Endothelial cell of umbilical vein (primary cell): ENCODE measurements around the gene MARK3. TPM values are rescaled to one million over a fixed set of nuclear protein-coding genes. Genes with fewer than 3 reads are reported as not detected.

Experiments
- BruUV-seq: library from RNA; stranded (reverse); fragments of 400-500 nt; replicated peaks from 2 replicates; lab custom pipeline; 2021; lab: Mats Ljungman, UMichigan
- CTCF ChIA-PET: fragments of 300-600, 350-600 bp; sonication (Branson Sonifier 250); formaldehyde crosslinking; loops from one replicate; lab custom pipeline; 2021; ENCODE audit warnings: antibody characterized with exemption, inconsistent platforms; lab: Charles Lee
- POLR2A ChIA-PET: fragments of 300-600, 350-600 bp; sonication (Branson Sonifier 250); formaldehyde crosslinking; loops from one replicate; lab custom pipeline; 2021; ENCODE audit warnings: antibody characterized with exemption, inconsistent platforms; lab: Charles Lee
- DNase-seq: peaks from one replicate; pipeline ENCODE4 v3.0.0-alpha.2; 2011; ENCODE audit warnings: low read depth, low spot score
- FAIRE-seq: peaks from 2 replicates; lab custom pipeline; 2011; peaks lifted over from hg19 to GRCh38; lab: Jason Lieb, UNC
- H2AFZ ChIP-seq: 2 replicates; pipeline ENCODE4 v1.6.0; 2012; ENCODE audit warnings: low read depth, low read length, control low read depth, inconsistent platforms
- H3K27ac ChIP-seq: 2 replicates; pipeline ENCODE4 v1.5.1; 2011; ENCODE audit warnings: low read depth, mild to moderate bottlenecking, control low read depth, low read length, moderate library complexity; ENCODE audit not compliant: insufficient read depth
- H3K27me3 ChIP-seq, 2 experiments: 2 replicates each; pipeline versions ENCODE4 v1.6.0 to v1.6.1; 2011; ENCODE audit warnings: low read length in 2 of 2, mixed read lengths in 1 of 2; ENCODE audit not compliant: control insufficient read depth in 2 of 2, insufficient read depth in 2 of 2
- H3K36me3 ChIP-seq, 2 experiments: 2 replicates in 1 of 2; 3 replicates in 1 of 2; pipeline ENCODE4 v1.5.1; 2011; ENCODE audit warnings: low read length in 2 of 2, mild to moderate bottlenecking in 1 of 2, moderate library complexity in 1 of 2; ENCODE audit not compliant: control insufficient read depth in 2 of 2, insufficient read depth in 2 of 2; ENCODE audit errors: extremely low read depth in 1 of 2
- H3K4me1 ChIP-seq: 3 replicates; pipeline ENCODE4 v1.5.1; 2011; ENCODE audit warnings: mild to moderate bottlenecking, low read length; ENCODE audit not compliant: control insufficient read depth, insufficient read depth; ENCODE audit errors: extremely low read depth
- H3K4me2 ChIP-seq: 2 replicates; pipeline ENCODE4 v1.6.1; 2011; ENCODE audit warnings: low read length, control low read depth, mixed read lengths; ENCODE audit not compliant: insufficient read depth
- H3K4me3 ChIP-seq, 3 experiments: fragments of 200-600 bp in 1 of 3; sonication (generic), shearing (Covaris generic) in 1 of 3; replicated peaks in 1 of 3; 2 replicates each; pipeline ENCODE4 v1.5.1; 2011 to 2016; ENCODE audit warnings: control low read depth in 3 of 3, low read length in 3 of 3, mild to moderate bottlenecking in 2 of 3, inconsistent platforms in 1 of 3, low read depth in 1 of 3, moderate library complexity in 1 of 3; ENCODE audit not compliant: insufficient read depth in 1 of 3
- H3K79me2 ChIP-seq: 2 replicates; pipeline ENCODE4 v1.6.0; 2012; ENCODE audit warnings: low read length, inconsistent platforms; ENCODE audit not compliant: control insufficient read depth, insufficient read depth
- H3K9ac ChIP-seq: replicated peaks from 2 replicates; pipeline ENCODE3; 2011; ENCODE audit warnings: low read length, control low read depth; ENCODE audit not compliant: insufficient read depth; ENCODE audit errors: extremely low read depth
- H3K9me1 ChIP-seq: replicated peaks from 3 replicates; pipeline ENCODE4 v1.6.0; 2011; ENCODE audit warnings: mild to moderate bottlenecking, low read length; ENCODE audit not compliant: control insufficient read depth, insufficient read depth; ENCODE audit errors: extremely low read depth
- H3K9me3 ChIP-seq: replicated peaks from 2 replicates; pipeline ENCODE4 v1.5.1; 2012; ENCODE audit warnings: low read length, inconsistent platforms; ENCODE audit not compliant: control insufficient read depth, insufficient read depth
- H4K20me1 ChIP-seq: replicated peaks from 2 replicates; pipeline ENCODE3; 2011; ENCODE audit warnings: mild to moderate bottlenecking, low read length; ENCODE audit not compliant: control insufficient read depth, insufficient read depth; ENCODE audit errors: extremely low read depth
- EZH2 ChIP-seq: IDR thresholded peaks from 2 replicates; pipeline ENCODE4 v1.6.1; 2012; ENCODE audit warnings: borderline replicate concordance, low read depth, mild to moderate bottlenecking, moderate library complexity, low read length, inconsistent platforms; ENCODE audit not compliant: severe bottlenecking
- FOS ChIP-seq: IDR thresholded peaks from 2 replicates; pipeline ENCODE4 v1.6.1; 2011; ENCODE audit warnings: mild to moderate bottlenecking, low read length, moderate library complexity, borderline replicate concordance; ENCODE audit not compliant: insufficient read depth
- GATA2 ChIP-seq: IDR thresholded peaks from 2 replicates; pipeline ENCODE4 v1.7.0; 2011; ENCODE audit warnings: low read depth, mild to moderate bottlenecking, moderate library complexity, mixed read lengths, low read length; ENCODE audit not compliant: insufficient read length, insufficient read depth
- JUN ChIP-seq: IDR thresholded peaks from 2 replicates; pipeline ENCODE4 v1.6.1; 2011; ENCODE audit warnings: borderline replicate concordance, low read depth; ENCODE audit not compliant: insufficient read length, insufficient read depth
- MYC ChIP-seq: IDR thresholded peaks from one replicate; pipeline ENCODE4 v1.6.1; 2011; ENCODE audit warnings: mild to moderate bottlenecking, low read depth, low read length
- POLR2A ChIP-seq: IDR thresholded peaks from 2 replicates; pipeline ENCODE4 v1.6.1; 2012; ENCODE audit warnings: low read depth, mild to moderate bottlenecking, control low read depth, low read length
- POLR2AphosphoS5 ChIP-seq: IDR thresholded peaks from 2 replicates; pipeline ENCODE4 v1.6.1; 2012; ENCODE audit warnings: low read depth, mild to moderate bottlenecking, control low read depth, low read length, moderate library complexity; ENCODE audit not compliant: insufficient read depth
- dilution Hi-C: fragments of 300-500 bp; cut with MboI; formaldehyde crosslinking; loops from one replicate; pipeline ENCODE4 v1.15.0; 2019; ENCODE audit warnings: low sequenced_read_pairs; ENCODE audit not compliant: extremely low pct_ligation_motif_present
- intact Hi-C: fragments of 100-400 bp; cut with micrococcal nuclease; formaldehyde crosslinking; loops from one replicate; pipeline ENCODE4 v1.10.0; 2022
- polyA plus RNA-seq, 4 experiments: library from polyadenylated mRNA; depleted of rRNA in 3 of 4; stranded (reverse) in 3 of 4; unstranded in 1 of 4; fragments of >200 nt; gene quantifications; 2 replicates each; pipeline versions ENCODE4 v1.2.1 to v1.2.3, GENCODE V29; 2011 to 2012; ENCODE audit warnings: missing spikeins in 1 of 4
- total RNA-seq: library from RNA; stranded (reverse); gene quantifications from 2 replicates; pipeline ENCODE4 v1.2.3, GENCODE V29; 2021
- TF ChIP-seq, protein P1 (sequence below), 2 donors: IDR thresholded peaks; 1 replicate in 1 of 2; 2 replicates in 1 of 2; pipeline ENCODE4 v1.5.1; 2011; ENCODE audit warnings: low read length in 2 of 2, mild to moderate bottlenecking in 2 of 2, moderate library complexity in 2 of 2, control low read depth in 1 of 2, inconsistent platforms in 1 of 2, low read depth in 1 of 2; ENCODE audit not compliant: insufficient read depth in 1 of 2; ENCODE audit errors: extremely low read depth in 1 of 2
- TF ChIP-seq, protein P2 (sequence below): IDR thresholded peaks from 2 replicates; pipeline ENCODE4 v1.6.1; 2011; ENCODE audit not compliant: insufficient read depth, insufficient read length

The MARK3 gene
- total and polyA plus RNA-seq, 2 donors (not counting 3 experiments of a cell fraction or from before 2014, with no cell fraction given), result 46.6 to 96.1 TPM

DNA sequence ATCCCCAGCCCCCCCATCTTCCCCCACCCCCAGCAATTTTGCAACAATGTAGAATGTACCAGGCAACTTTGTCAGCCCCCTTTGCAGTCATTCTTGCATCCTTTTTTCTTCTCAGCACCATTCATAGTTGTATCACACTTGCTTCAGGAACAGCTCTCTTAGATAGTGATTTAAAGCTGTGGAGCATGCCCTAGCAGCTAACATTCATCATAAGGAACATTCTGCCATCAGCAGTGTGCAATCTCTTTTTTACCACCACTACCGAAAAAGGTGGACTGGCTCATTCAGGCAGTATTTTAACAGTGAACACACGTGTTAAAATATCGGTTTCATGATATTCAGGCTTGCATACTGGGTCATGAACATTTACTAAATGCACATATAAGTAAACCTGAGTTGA lies 45.1 kb downstream of the MARK3 start:
- Histone ChIP-seq H3K4me3 (no peak overlapping the region), H3K4me2 (no peak overlapping the region), H3K79me2 (peaks cover 66% of the 10 kb centered on the region), H3K27me3 (no peaks in the 10 kb centered on the region), H3K36me3 (peaks cover 3 to 6% of the 10 kb centered on the region in 2 experiments), H2AFZ (no peak overlapping the region), H3K9me3 (no peaks in the 10 kb centered on the region), H3K9ac (no peak overlapping the region), H3K27ac (no peak overlapping the region), H4K20me1 (peaks cover 2% of the 10 kb centered on the region), H3K9me1 (peaks cover 2% of the 10 kb centered on the region), H3K4me1 (no peaks in the 10 kb centered on the region)
- no TSS peak for BruUV-seq
- DNase-seq, result no peak
- TF ChIP-seq, protein P1, sequence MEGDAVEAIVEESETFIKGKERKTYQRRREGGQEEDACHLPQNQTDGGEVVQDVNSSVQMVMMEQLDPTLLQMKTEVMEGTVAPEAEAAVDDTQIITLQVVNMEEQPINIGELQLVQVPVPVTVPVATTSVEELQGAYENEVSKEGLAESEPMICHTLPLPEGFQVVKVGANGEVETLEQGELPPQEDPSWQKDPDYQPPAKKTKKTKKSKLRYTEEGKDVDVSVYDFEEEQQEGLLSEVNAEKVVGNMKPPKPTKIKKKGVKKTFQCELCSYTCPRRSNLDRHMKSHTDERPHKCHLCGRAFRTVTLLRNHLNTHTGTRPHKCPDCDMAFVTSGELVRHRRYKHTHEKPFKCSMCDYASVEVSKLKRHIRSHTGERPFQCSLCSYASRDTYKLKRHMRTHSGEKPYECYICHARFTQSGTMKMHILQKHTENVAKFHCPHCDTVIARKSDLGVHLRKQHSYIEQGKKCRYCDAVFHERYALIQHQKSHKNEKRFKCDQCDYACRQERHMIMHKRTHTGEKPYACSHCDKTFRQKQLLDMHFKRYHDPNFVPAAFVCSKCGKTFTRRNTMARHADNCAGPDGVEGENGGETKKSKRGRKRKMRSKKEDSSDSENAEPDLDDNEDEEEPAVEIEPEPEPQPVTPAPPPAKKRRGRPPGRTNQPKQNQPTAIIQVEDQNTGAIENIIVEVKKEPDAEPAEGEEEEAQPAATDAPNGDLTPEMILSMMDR (IDR thresholded peaks at IDR 0.05; ENCODE audit: extremely low read depth in 1 of 2, insufficient read depth in 1 of 2, low read depth in 1 of 2, low read length in 2 of 2), result no peak
- no peak for TF ChIP-seq JUN
- TF ChIP-seq EZH2, result no peak
- no peak for TF ChIP-seq POLR2AphosphoS5
- TF ChIP-seq FOS, result no peak
- no peak for TF ChIP-seq POLR2A
- TF ChIP-seq MYC, result no peak
- TF ChIP-seq GATA2, result no peak
- TF ChIP-seq, protein P2, sequence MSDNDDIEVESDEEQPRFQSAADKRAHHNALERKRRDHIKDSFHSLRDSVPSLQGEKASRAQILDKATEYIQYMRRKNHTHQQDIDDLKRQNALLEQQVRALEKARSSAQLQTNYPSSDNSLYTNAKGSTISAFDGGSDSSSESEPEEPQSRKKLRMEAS, result no peak
- intact Hi-C loops (no loop called here), dilution Hi-C loops (no loop called here)
- CTCF ChIA-PET, result no interaction called here
- POLR2A ChIA-PET, result no interaction called here
- FAIRE-seq, result no peak
